ENCODE data around the gene SEC11C. TPM values are rescaled to one million over a fixed set of nuclear protein-coding genes. Genes with fewer than 3 reads are reported as not detected.
A peak's percentile ranks its signal among the peaks of the same experiment; 100 is the strongest.
"Not testable (repeated sequence)": the region's sequence is repeated elsewhere in the genome, so short reads cannot be mapped to it uniquely, and the experiment has no call there.

The SEC11C gene
- total RNA-seq, 1 experiment from 2014 or later = 57.1 TPM

DNA sequence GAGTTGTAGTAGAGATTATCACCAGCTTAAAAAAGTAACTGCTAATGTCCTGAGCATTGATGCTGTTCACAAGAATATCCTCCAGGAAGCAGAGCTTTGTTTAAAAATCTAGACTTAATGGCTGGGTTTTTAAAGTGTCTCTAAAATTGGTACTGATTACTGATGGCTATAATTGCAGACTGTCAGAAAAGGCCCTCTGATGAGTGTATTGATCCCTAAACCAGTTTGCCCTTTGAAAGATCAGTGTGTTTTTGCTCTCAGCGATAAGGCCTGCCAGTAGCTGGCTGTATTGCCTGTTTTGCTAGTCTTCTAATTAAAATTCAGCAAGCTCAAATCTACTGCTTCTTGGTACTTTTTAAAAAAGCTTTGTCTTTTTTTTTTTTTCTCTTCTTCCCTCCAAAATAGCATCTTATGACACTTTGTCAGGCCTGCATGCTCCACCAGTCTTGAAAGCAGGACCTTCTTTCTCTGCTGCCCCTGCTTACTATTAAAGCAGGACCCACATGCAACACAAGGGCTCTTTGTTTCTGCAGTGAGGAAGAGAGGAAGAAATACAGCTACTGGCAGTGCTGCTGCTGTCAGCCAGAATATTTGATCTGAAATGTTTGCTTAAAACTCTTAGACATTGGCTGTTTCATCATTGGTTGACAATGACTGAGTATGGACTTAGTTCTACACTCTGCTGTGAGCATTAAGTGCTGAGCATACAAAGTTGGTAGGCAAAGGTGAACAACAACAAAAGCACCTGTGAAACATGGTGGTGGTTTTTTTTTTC lies 1.8 kb downstream of the SEC11C start:
- Histone ChIP-seq H3K9me3 (no peaks in the 10 kb centered on the region), H3K4me3 (no peak overlapping the region), H3K36me3 (no peaks in the 10 kb centered on the region), H3K27me3 (peaks cover 6% of the 10 kb centered on the region)
- DNase-seq = no peak

DNA sequence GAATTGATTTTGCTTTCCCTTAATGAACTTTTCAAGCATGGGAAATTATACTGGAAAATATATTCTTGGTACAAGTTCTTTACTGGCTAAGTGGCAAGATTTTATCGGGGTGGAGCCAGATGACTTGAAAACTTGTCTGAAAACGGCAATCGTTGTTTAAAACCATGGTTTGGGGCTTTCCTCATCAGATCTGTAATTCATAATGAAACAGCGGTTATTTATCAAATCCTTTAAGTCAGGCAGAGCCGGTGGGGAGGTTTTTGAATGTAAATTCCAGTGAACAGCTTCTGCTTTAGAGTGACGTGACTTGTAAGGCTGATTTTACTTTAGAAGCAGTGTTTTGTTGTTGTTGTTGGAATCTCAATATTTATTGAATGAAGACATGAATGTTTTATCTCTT lies 2.6 kb downstream of the SEC11C start:
- H3K27me3 ChIP-seq = peaks cover 5% of the 10 kb centered on the region
- no peaks in the 10 kb centered on the region for H3K36me3 ChIP-seq
- H3K4me3 ChIP-seq = no peak overlapping the region
- H3K9me3 ChIP-seq = no peaks in the 10 kb centered on the region
- no peak for DNase-seq

DNA sequence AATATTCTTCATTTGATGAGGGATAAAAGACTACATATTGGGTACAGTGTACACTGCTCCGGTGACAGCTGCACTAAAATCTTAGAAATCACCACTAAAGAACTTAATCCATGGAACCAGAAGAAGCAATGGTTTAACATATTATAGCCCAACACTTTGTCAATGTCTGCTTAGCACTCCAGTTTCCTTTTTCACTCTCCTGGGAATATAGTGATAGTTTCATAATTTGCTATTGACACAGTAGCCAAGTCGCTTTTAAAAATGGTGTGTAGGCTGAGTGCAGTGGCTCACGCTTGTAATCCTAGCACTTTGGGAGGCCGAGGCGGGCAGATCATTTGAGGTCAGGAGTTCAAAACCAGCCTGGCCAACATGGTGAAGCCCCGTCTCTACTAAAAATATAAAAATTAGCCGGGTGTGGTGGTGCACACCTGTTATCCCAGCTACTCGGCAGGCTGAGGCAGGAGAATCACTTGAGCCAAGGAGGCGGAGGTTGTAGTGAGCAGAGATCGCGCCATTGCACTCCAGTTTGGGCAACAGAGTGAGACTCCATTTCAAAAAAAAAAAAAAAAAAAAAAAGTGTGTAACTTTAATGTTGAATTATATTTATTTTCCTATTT lies 3.2 kb downstream of the SEC11C start:
- H3K27me3 ChIP-seq, H3K4me3 ChIP-seq, H3K36me3 ChIP-seq: not testable (repeated sequence)

DNA sequence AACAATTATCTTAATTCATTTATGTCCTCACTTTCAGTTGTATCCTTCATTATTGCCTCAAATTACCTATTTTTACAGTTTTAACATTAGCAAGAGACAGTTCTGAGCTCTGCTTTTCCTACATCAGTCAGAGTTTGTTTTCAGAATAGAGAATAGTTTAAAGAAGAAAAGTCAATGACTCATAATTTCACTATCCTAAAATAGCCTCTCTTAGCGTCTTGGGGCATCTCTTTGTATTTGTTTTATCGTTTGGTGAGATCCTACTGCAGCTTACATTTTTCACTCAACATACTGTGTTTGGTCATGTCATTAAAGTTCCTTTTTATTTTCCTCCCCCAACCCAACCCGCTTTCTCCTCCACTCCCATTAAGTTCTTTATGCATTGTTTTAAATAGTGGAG lies 3.8 kb downstream of the SEC11C start:
- no peak overlapping the region for H3K4me3 ChIP-seq
- DNase-seq = no peak
- no peaks in the 10 kb centered on the region for H3K9me3 ChIP-seq
- no peaks in the 10 kb centered on the region for H3K36me3 ChIP-seq
- no peaks in the 10 kb centered on the region for H3K27me3 ChIP-seq

More for the DNA sequence above, 3.2 kb downstream of the SEC11C start:
- DNase-seq, H3K9me3 ChIP-seq: not testable (repeated sequence)

DNA sequence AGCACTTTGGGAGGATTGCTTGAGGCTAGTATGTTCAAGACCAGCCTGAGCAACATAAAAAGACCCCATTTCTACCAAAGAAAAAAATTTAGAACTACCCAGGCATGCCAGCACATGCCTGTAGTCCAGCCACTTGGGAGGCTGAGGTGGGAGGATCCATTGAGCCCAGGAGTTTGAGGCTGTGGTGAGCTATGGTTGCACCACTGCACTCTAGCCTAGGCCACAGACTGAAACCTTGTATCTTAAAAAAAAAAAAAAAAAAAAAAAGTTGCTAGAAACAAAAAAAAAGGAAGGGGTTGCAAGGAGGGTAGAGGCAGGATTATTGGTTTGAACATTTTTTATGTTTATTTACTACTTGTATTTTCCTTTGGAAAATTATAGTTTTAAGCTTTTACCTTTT lies 4.8 kb downstream of the SEC11C start:
- no peak for DNase-seq
- H3K4me3 ChIP-seq = no peak overlapping the region
- H3K9me3 ChIP-seq = no peaks in the 10 kb centered on the region
- H3K27me3 ChIP-seq = no peaks in the 10 kb centered on the region
- H3K36me3 ChIP-seq = no peaks in the 10 kb centered on the region

DNA sequence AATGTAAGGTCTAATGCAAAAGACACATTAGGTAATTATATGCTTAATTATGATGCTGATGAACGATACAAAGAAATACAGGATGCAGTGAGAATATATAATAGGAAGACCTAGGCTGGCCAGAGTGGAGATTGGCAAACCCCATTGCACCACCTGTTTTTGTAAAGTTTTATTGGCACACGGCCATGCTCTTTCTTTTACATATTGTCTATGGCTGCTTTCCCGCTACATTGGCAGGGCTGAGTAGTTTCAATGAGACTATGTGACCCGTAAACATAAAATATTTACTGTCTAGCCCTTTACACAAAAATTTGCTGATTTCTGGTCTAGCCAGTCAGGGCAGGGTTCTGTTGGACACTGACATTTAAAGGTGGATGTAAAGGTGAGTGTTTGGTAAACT lies 5.4 kb downstream of the SEC11C start:
- DNase-seq = no peak
- Histone ChIP-seq H3K9me3 (no peaks in the 10 kb centered on the region), H3K27me3 (no peaks in the 10 kb centered on the region), H3K36me3 (no peaks in the 10 kb centered on the region), H3K4me3 (no peak overlapping the region)

DNA sequence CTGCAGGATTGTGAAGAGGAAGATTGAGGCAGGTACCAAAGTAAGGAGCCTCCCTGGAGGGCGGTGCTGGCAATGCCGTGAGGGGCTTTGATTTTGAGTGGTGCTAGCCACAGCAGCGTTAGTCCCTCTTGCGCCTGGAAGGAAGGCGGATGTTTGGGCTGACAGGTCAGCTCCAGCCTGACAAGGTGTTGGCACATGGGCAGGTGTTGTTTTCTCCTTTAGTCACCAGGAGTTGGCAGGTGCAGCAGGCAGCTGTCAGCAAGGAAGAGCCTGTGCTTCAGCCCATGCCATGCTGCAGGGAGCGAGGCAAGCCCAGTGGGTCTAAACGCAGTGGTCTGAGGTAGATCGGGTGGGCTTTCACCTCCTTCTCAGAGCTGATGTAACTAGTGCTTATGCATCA lies 8.5 kb downstream of the SEC11C start:
- no peaks in the 10 kb centered on the region for H3K36me3 ChIP-seq
- no peak for DNase-seq
- no peaks in the 10 kb centered on the region for H3K9me3 ChIP-seq
- H3K4me3 ChIP-seq = no peak overlapping the region
- H3K27me3 ChIP-seq = no peaks in the 10 kb centered on the region

DNA sequence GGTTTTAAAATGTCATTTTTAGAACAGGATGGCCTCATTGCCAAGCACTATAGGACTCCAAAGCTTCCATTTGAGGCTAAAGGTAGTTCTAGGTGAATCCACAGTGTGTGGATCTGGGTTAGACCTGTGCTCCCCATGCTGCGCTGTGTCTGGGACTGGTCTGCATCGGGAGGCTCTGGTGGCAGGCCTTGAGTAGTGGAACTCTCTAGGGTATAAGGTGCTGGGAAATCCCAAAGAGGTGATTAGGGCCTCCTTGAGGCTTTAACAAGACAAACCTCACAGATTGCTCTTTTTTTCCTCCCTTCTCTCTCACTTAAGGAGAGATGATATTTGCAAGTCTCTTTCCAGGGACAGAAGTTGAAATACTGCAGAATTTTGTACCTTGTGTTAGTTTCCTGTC lies 9.3 kb downstream of the SEC11C start:
- no peak for DNase-seq
- Histone ChIP-seq H3K9me3 (no peaks in the 10 kb centered on the region), H3K4me3 (no peak overlapping the region), H3K36me3 (no peaks in the 10 kb centered on the region), H3K27me3 (no peaks in the 10 kb centered on the region)

DNA sequence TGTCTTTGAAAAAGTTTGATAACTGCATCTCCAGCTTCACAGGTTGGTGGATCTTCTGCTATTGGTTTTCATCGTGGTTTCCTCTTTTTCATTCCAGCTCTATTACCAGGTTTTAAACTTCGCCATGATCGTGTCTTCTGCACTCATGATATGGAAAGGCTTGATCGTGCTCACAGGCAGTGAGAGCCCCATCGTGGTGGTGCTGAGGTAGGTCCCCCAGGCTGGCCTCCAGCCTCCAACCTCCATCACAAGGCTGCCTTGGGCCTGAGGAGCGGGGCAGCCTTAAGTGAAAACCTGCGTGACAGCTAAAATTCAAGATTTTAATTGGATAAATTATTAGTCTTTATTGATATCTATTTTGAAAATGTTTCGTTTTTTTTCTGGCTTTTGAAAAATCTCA lies 9.7 kb downstream of the SEC11C start:
- no peaks in the 10 kb centered on the region for H3K9me3 ChIP-seq
- H3K36me3 ChIP-seq = no peaks in the 10 kb centered on the region
- DNase-seq = no peak
- no peaks in the 10 kb centered on the region for H3K27me3 ChIP-seq
- no peak overlapping the region for H3K4me3 ChIP-seq

DNA sequence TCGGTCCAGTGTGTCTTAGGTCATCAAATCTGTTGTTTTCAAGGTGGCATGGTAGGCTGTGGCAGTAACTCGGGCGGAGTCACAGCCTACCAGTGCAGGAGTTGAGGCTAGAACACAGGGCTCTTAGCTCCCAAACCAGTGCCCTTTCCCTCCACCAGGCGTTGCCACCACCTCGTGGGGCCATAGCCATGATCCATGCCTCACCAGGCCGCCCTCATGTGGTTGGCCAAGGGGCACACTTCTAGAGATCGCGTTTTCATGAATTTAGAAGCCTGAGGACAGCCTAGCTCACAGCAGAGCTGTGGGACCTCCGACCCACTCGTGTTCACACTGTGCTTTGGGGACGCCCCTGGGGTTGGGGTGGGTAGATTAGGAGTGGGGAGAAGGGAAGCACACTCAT lies 10.6 kb downstream of the SEC11C start:
- no peak overlapping the region for H3K4me3 ChIP-seq
- no peaks in the 10 kb centered on the region for H3K27me3 ChIP-seq
- H3K9me3 ChIP-seq = no peaks in the 10 kb centered on the region
- no peak for DNase-seq
- H3K36me3 ChIP-seq = no peaks in the 10 kb centered on the region

DNA sequence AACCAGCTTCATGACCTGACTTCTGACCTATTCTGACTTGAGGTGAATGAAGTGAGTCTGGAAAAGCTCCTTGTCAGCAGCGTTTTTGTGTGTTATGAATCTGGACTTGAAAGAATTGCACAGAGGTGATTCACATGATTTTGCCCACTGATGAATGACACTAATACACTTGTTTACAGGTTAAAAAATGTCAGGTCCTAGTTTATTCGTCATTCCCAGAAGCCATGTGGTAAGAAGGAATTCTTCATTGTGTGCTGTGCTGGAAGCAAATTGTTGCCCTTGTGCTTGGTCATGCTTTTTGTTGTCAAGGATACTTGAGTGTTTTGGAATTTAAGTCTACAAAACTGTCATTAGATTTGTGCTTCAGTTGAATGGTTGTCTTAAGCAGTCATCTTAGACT lies 15.5 kb downstream of the SEC11C start:
- DNase-seq = no peak
- H3K9me3 ChIP-seq = no peaks in the 10 kb centered on the region
- H3K4me3 ChIP-seq = no peak overlapping the region
- H3K36me3 ChIP-seq = no peaks in the 10 kb centered on the region
- no peaks in the 10 kb centered on the region for H3K27me3 ChIP-seq

DNA sequence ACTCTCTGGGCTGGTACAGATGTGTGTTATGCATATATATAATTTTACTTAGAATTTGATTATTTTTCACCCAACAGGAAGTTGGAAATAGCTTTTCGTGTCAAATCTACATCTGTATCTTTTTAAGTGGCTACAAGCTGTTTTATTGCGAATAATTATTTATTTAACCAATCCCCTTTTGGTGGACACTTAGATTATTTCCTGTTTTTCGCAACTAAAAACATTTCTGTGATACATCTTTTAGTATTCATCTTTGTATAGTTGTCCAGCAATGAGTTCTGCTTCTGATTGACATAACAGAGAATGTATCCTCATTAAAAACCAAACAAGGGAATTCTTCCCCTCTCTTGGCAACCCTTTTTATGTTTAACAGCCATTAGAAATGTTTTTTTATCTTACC lies 16.6 kb downstream of the SEC11C start:
- H3K4me3 ChIP-seq = no peak overlapping the region
- no peak for DNase-seq
- H3K36me3 ChIP-seq = no peaks in the 10 kb centered on the region
- H3K27me3 ChIP-seq = no peaks in the 10 kb centered on the region
- no peaks in the 10 kb centered on the region for H3K9me3 ChIP-seq

DNA sequence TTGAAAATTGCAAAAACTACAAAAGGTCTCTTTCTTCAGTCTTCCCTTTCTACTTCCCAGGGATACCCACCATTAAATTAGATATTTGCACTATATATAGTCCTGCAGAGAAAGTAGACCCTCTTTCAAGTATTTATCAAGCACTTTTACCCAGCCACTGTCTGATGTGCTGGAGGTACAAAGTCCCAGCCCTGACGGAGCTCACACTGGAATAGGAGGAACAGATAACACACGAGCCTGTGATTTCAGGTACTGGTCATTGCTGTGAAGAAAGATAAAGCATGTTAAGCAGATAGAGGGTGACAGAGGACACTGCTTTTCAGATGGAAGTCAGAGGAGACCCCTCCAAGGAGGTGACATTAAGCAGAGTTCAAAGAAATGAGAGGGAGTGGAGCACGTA lies 19.6 kb downstream of the SEC11C start:
- no peak for DNase-seq
- H3K4me3 ChIP-seq = no peak overlapping the region
- no peaks in the 10 kb centered on the region for H3K36me3 ChIP-seq
- no peaks in the 10 kb centered on the region for H3K27me3 ChIP-seq
- no peaks in the 10 kb centered on the region for H3K9me3 ChIP-seq

DNA sequence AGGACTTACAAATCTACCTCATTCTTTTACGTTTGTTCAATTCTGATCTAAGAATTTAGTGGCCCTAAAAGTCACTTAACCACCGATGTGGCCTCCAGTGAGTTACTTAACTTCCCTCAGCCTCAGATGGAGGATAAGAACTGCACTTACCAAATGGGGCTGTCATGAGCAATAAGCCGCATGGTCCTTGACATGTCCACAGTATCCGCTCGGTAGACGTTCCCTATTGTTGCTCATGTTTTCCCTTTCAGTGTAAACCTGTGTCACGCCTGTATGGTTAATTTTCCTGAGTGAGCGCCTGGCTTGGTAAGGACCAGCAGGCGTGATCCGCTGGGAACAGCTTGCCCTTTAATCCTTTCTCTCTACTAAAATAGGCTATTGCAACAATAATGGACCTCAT lies 20.3 kb downstream of the SEC11C start:
- no peak overlapping the region for H3K4me3 ChIP-seq
- H3K36me3 ChIP-seq = no peaks in the 10 kb centered on the region
- no peaks in the 10 kb centered on the region for H3K9me3 ChIP-seq
- H3K27me3 ChIP-seq = no peaks in the 10 kb centered on the region
- no peak for DNase-seq

DNA sequence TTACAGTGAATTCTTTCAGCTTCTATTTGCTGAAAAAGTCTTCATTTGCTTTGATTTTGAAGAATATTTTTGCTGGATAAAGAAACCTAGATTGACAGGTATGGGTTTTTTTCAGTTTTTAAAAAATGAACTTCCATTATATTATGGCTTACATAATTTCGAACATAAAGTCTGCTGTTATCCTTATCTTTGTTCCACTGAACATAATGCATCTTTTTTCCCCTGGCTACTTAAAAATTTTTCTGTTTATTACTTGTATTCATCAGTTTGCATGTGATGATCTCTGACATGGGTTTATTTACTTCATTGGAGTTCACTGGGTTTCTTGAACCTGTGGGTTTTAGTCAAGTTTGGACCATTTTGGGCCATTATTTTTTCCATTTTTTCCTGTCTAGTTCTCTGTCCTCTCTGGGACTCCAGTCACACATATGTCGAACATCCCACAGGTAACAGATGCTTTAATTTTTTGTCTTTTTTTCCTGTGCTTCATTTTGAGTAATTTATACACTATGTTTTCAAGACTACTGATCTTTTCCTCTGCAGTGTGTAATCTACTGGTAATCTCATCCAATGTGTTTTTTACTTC lies 33.1 kb downstream of the SEC11C start:
- no peak for DNase-seq
- Histone ChIP-seq H3K9me3 (peaks cover 14% of the 10 kb centered on the region), H3K36me3 (no peaks in the 10 kb centered on the region), H3K4me3 (no peak overlapping the region), H3K27me3 (peaks cover 5% of the 10 kb centered on the region; the same call in 1 of the 2 replicates)

DNA sequence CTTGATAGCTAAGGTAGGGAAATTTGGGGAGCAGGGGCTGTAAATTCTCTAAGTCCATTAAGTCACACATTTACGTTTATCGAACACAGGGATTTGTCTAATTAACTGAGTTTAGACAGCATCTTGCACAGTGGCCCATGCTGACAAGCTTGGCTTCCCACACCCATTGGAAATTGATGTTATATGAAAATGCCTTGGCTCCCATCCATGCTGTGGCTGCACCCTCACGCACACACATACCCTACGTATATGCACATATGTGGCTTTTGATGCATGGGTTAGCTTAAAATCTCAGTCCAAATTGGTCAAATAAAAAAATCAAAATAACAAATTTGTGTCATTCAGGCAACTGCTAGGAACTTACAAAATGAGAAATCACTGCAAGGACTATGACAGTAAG lies 37.8 kb downstream of the SEC11C start:
- no peak for DNase-seq
- peaks cover 9% of the 10 kb centered on the region; the same call in 1 of the 2 replicates for H3K9me3 ChIP-seq
- H3K36me3 ChIP-seq = no peaks in the 10 kb centered on the region
- no peaks in the 10 kb centered on the region for H3K27me3 ChIP-seq
- H3K4me3 ChIP-seq = no peak overlapping the region

DNA sequence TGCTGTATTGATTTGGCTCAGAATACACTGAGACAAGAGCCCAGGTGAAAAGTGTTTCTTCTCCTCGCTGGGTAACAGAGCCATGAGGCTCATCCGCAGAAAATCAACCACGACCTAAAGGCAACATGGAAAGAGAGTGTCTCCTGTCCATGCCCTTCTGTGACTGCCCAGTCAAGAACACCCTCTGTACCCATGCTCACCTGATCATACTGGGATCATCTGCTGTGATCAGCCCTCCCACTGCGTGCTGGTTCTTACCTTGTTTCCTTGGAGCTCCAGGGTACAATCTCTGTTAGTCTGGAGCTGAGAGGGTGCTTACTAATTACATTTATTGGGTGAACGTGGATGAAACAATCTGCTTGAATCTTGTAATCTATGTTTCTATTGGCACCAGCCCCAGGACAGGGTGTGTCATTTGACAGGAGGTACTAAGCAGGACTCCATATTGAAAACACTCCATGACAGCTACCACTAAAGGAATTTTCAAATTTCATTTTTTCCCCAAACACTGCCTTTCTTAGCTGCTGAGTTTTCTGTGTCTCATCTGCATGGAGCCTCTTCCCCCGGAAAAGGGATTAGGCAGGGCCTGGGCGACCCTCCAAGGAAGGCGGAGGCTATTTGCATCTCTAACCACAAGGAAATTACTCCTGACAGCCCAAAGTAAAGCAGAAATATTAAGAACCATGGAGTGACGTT lies 40.6 kb downstream of the SEC11C start:
- Histone ChIP-seq H3K36me3 (no peaks in the 10 kb centered on the region), H3K4me3 (no peak overlapping the region), H3K9me3 (no peaks in the 10 kb centered on the region), H3K27me3 (peaks cover under 1% of the 10 kb centered on the region; the same call in 1 of the 2 replicates)
- peak; percentile 62 for DNase-seq

Data from MG63 (cell line).